NCI-H2029 (cell line): ENCODE measurements around the gene ARID2.

Experiments
- DNase-seq: peaks from one replicate; lab custom pipeline; 2025; lab: John Stamatoyannopoulos, UW

Gene ARID2

DNA sequence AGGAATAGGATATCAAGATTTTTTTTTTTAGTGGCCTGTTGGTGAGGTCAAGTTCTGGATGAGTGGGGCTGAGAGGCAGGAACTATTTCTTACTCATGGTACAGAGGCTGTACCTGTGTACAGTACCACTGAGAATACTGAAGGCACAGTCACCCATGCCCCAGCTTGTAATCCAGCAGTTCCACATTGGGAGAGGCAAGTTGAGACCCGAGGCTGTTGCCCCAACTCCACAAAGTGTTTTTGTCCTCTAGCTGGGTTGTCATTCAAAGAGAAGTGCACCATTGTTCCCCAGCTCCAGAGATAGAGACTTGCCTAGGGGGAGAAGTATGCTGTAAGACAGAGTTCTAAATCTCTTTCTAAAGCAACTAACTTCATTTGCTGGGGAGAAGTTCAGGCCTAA is 38.7 kb downstream of the ARID2 start:
- DNase-seq, result no peak

DNA sequence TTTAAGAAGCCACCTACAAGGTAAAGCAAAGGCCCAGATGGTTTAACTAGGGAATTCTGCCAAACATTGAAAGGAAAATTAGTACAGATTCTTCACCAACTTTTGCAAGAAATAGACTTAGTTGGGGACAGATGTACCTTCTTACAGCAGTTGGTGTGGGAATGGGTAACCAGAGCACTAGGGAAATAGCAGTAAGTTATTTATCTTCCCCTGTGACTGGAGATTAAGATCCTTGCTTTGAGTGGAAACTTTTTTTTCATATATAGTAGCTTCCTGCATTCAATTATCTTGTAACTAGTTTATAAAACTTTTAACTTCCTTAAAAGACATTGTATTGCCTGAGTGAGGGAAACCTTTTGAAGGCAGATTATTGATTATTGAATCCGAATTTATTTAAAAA is 44.2 kb downstream of the ARID2 start:
- no peak for DNase-seq

DNA sequence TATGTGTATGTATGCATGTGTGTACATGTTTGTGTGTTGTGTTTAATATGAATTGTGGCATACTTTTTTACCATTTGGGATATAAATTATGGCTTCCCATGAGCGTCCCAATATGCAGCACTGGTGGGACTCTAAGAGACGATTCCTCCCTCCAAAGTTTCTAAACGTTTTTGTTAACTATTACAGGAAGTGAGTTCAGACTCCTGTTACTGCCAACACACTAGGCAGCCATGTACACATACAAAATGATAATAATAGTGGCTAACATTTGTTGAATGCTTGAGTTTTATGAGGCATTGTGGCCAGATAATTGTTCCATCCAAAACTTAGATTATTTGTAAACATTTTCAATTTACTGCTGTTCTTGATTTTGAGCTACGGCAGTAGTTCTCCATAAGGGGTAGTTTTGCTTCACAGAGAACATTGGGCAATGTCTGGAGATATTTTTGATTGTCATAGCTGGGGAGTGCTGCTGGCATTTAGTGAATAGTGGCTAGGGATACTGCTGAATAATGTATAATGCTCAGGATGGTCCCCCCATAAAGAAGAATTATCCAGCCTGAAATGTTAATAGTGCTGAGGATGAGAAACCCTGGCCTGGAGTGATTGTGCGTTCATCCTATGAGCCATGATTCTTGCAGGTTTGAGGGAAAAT is 45.1 kb downstream of the ARID2 start:
- no peak for DNase-seq

DNA sequence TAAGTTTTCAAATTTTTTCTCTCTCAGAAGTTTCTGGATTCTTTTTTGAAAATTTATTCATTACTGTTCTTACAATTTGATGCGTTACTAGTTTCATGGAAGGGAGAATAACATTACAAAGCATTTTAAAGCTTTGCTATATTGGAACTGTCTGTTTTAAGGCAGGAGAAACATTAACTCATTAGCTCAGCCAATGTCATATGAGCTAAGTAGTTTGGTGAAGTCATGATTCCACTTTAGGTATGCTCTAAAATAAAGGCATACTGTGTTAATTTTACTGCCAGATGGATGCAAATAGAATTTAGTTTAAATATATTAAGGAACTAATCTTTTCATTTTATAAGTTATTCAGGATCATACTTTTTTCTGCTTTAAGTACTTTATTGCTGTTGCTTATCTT is 46.0 kb downstream of the ARID2 start:
- DNase-seq, result no peak

DNA sequence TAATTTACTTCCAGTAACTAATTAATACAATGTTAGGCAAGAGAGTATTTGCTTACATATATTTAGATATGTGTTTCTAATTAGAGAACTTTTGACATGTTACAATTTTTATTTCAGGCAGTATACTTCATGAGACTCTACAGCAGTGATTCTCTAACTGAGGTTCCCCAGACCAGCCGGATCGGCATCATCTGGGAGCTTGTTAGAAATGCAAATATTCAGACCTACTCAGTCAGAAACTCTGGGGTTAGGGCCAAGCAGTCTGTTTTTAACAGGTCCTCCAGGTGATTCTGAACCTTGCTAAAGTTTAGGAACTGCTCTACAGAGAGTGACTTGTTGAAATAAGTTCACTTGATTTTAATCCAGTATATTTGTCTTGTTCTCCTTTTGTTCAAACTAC is 46.5 kb downstream of the ARID2 start:
- no peak for DNase-seq

DNA sequence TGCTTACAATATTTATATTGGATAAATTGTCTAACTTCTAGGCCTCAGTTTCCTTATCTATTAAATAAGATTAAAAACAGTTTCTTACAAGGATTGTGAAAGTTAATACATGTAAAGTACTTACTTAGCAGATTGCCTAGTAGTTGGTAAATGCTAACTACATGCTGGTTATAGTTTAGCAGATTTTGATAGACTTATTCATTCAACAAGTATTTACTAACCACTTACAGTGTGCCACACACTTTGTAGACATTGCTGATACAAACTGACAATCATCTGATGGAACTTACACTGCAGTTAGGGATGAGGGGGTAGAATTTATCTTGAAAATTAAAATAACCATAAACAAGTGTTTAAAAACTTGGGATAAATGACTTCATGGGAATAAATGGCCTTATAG is 50.4 kb downstream of the ARID2 start:
- no peak for DNase-seq

DNA sequence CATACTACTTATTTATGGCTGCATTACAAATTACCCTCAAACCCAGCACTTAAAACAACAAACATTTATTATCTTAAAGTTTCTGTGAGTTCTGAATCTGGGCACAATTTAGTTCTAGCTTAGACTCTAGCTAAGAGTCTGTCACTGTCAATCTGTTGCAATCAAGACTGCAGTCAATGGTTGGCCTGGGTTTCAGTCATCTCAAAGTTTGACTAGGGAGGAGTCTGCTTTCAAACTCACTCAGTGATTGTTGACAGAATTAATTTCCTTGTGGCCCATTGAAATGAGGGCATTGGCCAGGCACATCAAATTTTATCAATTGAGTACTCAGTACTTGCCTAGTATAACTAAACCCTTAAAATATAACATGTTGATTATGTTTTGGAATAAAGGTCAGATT is 51.6 kb downstream of the ARID2 start:
- no peak for DNase-seq

DNA sequence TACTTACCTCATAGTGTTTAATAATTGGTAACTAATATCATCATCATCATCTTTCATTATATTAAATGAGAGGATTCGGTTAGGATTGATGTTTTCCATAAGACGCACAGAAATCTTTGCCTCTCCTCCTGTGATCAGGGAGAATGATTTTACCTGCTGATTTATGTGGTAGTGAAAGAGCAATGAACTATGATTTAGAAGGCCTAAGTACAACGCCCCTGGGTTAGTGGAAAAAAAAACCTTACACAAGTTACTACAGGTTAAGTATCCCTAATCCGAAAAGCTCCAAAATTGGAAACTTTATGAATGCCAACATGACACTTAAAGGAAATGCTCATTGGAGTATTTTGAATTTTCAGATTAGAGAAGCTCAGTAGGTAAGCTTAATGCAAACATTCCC is 55.8 kb downstream of the ARID2 start:
- no peak for DNase-seq

DNA sequence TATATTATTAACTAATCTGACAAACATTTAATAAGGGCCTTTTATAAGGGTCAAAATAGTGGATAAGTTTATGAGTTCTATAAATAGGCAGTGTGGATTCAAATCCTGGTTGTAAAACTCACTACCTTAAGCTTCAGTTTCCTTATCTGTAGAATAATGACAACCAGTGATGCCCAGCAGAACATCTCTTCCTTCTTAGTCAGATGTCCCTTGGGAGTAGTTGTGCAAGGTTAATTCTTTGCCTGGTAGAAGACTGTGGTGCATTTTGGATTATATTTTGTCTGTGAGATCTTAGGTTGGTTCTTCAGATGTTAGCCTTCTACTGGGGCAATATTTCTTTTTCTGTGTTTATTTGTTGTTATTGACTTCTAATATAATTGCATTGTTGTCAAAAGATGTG is 59.5 kb downstream of the ARID2 start:
- DNase-seq, result no peak

DNA sequence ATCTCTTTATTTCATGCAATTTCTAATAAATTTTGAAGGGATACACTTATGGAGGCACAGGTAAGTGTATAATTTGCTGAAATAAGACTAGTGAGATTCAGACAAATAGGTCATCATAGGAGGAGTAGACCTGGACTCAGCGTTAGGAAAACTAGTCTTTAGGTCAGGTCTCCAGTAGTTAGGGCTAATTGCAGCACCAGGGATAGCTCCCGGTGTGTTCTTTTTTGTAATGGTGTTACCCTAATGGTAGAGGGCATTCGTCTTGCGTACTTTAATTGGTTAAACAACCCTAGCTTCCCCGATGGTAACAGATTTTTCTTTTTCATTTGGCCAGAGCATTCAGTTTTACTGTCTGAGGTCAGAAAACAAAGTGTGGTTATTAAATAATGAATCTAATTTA is 64.9 kb downstream of the ARID2 start:
- no peak for DNase-seq

DNA sequence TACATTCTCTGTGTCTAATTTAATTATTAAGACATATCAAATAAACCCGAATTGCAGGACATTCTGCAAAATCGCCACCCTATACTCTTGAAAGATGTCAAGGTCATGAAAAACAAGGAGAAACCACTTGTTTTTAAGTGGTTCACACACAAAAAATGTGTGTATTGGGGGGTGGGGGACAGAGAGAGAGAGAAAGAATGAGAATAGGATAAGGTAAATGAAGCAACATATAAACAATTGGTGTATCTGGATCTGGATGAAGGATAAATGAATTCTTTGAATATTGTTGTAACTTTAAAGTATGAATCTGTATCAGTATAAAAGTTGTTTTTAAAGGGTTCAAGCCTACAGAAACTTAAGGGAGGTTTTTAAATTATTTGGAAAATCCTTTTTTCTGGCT is 72.1 kb downstream of the ARID2 start:
- no peak for DNase-seq

DNA sequence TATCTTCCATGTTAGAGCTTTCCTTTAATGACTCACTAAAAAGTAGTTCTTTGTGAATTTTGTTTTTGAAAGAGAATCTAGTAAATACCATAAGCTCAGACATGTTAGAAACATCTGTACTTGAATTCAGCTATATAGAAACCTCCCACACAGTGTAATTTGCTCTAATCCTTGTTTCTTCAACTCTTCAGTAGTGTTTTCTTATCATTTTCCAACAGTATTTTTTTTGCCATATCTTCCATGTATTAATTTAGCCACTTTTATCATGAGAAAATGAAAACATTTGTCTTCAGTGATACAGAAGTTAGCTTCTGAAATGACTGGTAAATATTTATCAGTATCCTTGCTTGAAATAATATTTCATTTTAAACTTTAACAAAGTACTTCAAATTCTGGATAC is 73.6 kb downstream of the ARID2 start:
- DNase-seq, result no peak

DNA sequence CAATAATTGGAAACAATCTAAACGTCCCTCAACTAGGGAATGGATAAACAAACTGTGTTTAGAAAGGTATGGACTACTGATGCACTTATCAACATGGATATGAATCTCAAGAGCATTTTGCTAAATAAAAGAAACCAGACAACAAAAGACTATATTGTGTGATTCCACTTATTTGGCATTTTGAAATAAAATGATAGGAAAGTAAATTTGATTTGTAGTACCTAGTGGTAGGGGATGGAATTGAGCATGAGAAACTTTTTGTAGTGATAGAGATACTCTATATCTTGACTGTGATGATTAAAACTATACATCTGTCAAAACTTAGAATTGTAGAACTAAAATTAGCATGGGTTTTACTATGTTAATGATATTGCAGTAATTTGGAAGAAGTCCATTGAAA is 87.1 kb downstream of the ARID2 start:
- no peak for DNase-seq

DNA sequence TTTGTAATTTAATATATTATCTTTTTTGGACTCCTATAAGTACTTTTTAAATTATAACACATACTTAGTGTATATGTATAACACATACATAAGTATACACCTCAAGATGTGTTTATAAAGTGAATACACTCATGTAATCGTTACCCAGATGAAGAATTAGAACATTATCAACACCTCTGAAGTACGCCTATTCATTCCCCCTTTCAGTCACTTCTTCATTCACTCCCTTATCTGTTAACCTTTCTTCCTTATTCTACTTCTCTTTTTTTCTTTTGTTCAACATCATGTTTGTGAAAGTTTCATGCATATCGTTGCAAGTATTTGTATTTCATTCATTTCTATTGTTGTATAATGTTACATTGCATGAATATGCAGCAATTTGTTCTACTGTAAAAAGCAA is 98.5 kb downstream of the ARID2 start:
- DNase-seq, result no peak

DNA sequence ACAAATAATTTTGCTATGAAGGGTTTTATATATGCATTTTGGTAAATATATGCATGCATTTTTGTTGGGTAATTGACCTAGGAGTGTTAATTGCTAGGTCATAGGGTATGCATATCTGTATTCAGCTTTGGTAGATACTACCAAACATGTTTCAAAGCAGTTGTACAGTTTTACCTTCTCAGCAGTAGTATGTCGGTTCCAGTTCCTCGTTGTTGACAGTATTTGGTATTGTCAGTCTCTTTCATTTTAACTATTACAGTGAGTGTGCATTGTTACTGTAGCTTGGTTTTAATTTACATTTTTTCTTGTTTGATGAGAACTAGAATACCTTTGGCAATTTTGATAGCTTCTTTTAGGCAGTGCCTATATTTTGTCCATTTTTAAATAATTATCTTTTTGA is 98.9 kb downstream of the ARID2 start:
- DNase-seq, result no peak

DNA sequence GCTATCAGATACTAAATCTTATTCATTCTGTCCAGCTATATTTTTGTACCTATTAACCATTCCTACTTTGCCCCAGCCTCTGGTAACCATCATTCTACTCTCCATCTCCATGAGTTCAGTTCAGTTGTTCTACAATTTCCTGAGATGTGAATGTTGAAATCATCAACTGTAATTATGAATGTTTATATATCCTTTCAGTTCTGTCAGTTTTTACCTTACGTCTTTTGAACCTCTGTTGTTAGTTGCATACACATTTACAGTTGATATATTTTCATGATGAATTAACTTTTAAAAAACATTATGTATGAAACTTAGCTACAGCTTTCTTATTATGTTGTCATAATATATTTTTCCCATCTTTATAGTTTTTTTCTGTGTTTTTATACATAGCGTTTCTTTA is 102.1 kb downstream of the ARID2 start:
- DNase-seq, result no peak

DNA sequence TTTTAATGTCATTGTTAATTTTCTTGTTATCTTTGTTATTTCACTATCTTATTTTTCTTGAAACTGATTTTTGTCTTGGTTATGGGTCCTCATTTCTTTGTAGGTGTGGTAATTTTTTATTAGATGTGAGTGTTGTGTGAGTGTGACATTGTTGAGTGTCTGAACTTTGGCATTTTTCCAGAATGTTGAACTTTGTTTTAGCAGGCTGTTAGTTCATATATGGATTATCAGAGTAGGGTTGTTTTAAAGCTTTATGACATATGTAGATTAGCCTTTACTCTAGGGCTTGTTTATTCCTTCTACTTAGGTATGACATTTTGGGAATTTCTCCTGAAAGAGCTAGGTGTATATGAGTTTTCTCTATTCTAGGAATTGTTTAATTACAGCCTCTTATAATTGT is 103.9 kb downstream of the ARID2 start:
- DNase-seq, result no peak

DNA sequence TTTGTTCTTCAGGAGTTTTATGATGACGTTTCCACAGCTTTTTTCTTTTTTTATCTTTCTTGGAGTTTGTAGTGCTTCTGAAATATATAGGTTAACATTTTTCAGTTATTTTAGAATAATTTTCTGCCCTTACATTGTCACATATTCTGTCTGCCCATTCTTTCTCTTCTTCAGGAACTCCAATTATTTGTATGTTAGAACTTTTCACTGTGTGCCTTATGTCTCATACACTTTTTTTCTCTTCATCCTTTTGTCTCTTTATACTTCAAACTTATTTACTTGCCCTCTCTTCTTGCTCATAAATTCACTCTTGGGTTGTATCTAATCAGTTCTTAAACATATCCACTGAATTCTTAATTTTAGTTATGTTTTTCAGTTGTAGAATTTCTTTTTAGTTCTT is 105.3 kb downstream of the ARID2 start:
- no peak for DNase-seq

DNA sequence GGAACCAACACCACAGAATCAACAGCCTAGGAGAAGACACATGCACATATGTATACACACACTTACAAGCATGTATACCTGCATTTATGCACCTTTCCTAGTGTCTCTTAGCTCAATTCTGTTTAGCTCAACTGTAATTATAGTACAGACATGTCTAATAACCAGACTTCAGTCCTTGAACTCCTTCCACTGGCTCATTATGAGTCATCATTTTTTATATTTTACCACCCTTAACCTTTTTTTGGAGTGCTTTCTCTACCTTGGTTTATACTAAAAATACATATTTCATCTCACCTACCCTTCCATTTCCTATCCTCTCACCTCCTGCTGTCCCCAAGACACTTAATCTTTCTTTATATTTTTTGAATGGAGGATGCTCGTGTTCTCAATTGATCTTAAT is 110.4 kb downstream of the ARID2 start:
- DNase-seq, result no peak

DNA sequence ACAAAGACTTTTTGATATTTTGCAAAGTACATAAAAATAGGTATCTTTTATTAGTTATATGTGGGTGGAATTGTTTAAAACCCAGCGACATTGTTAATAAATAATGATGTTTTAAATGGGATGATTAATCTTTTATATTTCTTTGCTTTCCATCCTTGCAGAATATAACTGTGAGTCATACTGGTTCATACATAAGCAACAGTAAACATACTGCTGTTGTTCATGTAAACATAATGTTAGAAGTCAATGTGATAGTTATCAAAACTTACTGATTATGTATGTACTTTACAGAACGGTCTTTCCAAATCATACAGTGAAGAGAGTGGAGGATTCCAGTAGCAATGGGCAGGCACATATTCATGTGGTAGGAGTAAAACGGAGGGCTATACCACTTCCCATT is 119.8 kb downstream of the ARID2 start:
- DNase-seq, result no peak

DNA sequence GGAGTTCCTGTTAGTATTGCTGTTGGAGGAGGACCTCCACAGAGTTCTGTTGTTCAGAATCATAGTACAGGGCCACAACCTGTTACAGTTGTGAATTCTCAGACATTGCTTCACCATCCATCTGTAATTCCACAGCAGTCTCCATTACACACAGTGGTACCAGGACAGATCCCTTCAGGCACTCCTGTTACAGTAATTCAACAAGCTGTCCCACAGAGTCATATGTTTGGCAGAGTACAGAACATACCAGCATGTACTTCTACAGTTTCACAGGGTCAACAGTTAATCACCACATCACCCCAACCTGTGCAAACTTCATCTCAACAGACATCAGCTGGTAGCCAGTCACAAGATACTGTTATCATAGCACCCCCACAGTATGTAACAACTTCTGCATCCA is 120.8 kb downstream of the ARID2 start:
- DNase-seq, result no peak

DNA sequence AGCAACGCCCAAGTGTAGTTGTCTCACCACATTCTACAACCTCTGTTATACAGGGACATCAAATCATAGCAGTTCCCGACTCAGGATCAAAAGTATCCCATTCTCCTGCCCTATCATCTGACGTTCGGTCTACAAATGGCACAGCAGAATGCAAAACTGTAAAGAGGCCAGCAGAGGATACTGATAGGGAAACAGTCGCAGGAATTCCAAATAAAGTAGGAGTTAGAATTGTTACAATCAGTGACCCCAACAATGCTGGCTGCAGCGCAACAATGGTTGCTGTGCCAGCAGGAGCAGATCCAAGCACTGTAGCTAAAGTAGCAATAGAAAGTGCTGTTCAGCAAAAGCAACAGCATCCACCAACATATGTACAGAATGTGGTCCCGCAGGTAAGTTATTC is 123.0 kb downstream of the ARID2 start:
- DNase-seq, result no peak

DNA sequence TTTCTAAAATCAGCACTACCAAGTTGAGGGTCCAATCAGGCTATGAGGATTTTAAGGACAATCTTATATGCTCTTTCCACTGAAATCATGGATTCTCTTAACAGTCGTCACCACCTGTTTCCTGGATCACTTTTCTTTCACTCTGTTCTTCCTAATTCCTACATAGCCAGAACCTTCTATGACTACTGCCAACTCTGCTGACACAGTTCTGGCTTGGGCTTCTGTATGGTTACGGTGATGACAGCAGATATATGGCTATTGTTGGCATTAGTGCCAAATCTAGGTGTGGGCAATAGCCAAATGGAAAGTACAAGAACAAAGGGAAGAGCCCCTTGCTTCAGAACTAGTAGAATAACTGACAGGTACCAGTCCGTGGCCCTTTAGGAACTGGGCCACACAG is 124.0 kb downstream of the ARID2 start:
- no peak for DNase-seq

DNA sequence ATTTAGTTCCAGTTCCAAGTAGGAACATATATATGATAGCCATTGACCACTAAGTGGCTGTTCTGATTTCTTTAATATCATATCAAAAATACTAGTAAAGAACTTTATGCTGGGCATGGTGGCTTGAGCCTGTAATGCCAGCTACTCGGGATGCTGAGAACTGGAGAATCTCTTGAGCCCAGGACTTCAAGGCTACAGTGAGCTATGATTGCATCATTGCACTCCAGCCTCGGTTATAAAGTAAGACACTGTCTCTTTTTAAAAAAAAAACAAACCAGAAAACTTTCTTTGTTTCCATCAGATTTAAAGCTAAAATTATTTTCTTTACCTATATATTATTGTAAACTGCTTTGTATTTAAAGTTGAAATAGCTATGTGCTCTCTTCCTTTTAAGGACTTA is 133.8 kb downstream of the ARID2 start:
- no peak for DNase-seq

DNA sequence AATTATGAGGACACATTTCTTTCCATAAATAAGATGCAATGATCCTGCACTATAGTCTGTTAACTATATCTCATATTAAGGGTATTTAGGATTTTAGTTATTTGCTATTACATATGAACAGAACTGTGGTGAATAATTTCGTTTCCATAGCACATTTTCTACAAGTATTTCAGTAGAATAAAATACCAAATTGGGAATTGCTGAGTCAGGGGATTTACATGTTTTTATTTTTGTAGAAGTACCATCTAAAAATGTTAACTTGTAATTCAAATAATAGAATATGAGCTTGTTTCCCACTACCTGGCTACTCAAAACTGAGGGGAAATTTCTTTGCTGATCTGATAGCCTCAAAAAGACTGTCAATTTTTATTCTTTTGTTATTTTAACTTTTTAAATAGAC is 136.8 kb downstream of the ARID2 start:
- DNase-seq, result no peak
